Hematopoietic multipotent progenitor cell (in vitro differentiated cells): ENCODE data around the gene RSPO1. TPM values are rescaled to one million over a fixed set of nuclear protein-coding genes. Genes with fewer than 3 reads are reported as not detected.

Source experiments
- DNase-seq, 3 donors: peaks; one replicate each; pipeline ENCODE4 v3.0.0-alpha.2; 2011 to 2015; ENCODE audit warnings: low read depth in 2 of 3, low spot score in 2 of 3
- total RNA-seq: library from RNA; depleted of rRNA; stranded (reverse); fragments of >200 nt; gene quantifications from one replicate; pipeline ENCODE4 v1.2.3, GENCODE V29; 2012

RSPO1 gene
- total RNA-seq, 1 donor: not detected

GRCh38 chr1:37657620-37658412 is 23.1 kb upstream of the RSPO1 start:
- DNase-seq: no peak

- no peak for DNase-seq
Measured at GRCh38 chr1:37656881-37657280, 22.2 kb upstream of the RSPO1 start.

DNA sequence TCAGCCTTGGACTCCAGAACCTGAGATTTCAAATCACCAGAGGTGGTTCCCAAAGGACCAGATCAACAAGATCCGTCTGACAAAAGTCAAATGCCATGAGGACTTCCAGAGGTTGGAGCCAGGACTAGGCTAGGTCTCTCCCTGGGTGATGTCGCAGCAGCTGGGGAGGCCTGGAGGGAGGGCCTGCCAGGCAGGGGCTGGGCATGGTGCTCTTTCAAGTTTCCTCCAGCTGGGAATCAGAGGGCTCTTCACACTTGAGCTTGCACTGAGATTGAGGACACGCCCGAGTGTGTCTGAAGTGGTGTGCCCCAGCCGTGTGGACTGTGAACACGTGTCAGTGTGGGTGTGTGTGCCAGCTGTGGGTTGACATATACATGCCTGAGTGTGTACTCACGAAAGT is 21.3 kb upstream of the RSPO1 start:
- no peak for DNase-seq

- DNase-seq: no peak
Measured at GRCh38 chr1:37655274-37655673, 20.6 kb upstream of the RSPO1 start.

DNA sequence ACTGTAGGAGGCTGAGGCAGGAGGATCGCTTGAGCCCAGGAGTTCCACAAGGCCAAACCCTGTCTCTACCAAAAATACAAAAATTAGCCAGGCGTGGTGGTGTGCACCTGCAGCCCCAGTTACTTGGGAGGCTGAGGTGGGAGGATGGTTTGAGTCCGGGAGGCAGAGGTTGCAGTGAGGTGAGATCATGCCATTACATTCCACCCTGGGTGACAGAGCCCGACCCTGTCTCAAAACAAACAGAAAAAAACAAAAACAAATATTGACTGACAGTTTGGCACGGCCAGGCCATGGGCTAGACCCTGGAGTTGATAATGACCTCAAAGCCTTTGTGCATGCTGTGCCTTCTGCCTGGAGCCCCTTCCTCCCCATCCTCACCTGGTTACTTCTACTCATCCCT is 19.2 kb upstream of the RSPO1 start:
- DNase-seq: no peak

DNA sequence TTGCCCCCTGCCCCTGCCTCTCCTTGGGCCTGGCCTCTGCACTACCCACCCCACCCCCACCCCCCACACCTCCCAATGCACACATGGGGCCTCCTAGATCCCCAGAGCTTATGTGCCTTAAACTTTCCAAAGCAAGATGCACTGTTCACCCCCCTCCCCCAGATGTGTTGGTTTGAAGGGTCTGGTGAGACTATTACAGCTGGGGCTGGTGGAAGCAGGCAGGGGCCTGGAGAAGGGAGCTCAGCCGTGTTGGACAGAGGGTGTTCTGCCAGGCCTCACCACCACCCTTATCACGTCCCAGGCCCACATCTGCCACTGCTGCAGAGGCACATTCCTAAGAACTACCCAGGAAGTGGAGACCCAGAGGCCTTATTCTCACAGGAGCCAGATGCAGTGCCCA is 18.3 kb upstream of the RSPO1 start:
- DNase-seq: no peak

DNA sequence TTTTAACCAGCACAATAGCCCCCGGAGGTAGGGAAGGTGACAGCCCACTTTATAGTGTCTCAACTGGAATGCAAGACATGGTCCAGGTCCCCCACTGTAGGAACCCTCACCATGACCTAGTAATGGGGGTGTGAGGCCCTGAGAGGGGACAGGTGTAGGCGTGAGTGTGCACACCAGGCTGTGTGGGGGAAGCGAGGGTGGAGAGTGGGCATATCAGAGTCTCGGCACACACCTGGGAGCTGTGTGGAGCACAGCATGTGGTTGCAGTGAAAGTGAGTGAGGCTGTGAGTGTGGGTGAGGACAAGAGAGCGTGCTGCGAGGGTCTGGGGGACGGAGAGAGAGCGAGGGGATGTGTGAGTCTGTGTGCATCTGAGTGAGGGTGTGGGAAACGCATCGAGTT is 17.1 kb upstream of the RSPO1 start:
- DNase-seq: no peak

DNA sequence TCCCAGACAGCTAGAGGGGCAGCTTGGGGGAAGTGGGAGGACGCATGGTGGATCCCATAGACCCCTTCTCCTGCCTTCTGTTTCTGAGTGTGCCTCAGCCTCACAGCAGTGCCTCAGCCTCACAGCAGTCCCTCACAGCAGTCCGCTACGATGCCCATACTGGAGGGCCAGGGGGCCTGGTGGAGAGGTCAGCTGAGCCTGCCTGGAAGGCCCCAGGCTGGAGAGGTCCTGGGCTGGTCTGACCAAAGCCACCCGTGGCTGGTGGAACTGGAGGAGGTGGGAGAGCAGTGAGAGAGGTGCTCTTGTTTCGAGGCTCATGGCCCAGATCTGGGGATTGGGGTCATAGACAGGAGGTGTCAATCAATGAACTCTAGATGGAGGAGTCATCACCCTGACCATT is 16.0 kb upstream of the RSPO1 start:
- DNase-seq: no peak

- DNase-seq: no peak
Measured at GRCh38 chr1:37650173-37650572, 15.5 kb upstream of the RSPO1 start.

- no peak for DNase-seq
Measured at GRCh38 chr1:37647281-37647680, 12.6 kb upstream of the RSPO1 start.

GRCh38 chr1:37641059-37641458 is 6.4 kb upstream of the RSPO1 start:
- no peak for DNase-seq

DNA sequence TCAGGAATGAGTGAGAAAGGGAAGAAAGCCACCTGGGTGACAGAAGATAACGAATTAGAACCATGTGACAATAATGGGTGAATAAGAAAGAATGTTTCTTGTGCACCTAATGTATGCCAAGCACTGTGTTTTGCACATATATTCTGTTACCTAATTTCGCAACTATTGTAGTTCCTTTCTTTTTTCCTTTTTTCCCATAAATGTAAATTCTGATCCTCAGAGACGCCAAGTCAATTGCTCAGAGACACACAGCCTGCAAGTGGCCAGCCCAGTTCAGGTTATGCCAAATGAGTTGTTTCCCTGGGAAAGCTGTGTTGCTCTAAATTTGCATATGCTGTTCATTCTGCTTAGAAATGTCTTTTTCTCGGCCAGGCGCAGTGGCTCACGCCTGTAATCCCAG is 1.7 kb upstream of the RSPO1 start:
- DNase-seq: no peak

- no peak for DNase-seq
Measured at GRCh38 chr1:37634992-37635902, 555 bp upstream of the RSPO1 start.

DNA sequence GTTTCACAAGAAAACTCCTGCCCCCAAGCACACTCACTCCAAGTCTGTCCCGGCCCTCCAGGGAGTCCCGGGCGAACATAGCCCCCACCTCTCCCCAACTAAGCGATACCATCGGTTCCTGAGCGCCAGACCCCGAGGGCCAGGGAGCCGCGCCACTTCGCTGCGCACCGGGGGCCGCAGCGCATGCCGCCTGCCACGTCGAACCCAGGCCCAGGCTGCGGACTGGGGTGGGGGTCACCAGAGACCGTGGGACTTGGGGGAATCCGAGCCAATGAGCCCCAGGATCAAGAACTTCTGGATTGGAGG is 801 bp downstream of the RSPO1 start:
- no peak for DNase-seq

- no peak for DNase-seq
Measured at GRCh38 chr1:37633040-37633937, 1.4 kb downstream of the RSPO1 start.

DNA sequence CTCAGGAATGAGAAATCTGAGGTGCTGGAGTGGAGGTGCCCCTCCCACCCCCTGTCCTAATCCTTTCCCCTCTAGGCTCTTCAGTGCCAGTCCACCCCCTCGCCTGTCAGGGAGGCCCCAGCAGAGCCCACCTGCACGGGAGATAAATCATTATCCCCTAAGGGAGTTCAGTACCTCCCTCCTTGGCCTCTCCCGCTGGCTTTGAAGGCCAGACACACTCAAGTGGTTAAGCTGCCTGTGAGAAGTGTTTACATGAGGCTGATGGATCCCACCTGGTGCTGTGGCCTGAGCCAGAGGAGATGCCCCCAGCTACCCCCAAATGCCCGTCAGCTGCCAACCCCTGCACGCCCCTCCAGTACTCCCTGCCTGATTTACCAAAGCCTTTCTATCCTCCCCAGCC is 3.7 kb downstream of the RSPO1 start:
- DNase-seq: no peak

DNA sequence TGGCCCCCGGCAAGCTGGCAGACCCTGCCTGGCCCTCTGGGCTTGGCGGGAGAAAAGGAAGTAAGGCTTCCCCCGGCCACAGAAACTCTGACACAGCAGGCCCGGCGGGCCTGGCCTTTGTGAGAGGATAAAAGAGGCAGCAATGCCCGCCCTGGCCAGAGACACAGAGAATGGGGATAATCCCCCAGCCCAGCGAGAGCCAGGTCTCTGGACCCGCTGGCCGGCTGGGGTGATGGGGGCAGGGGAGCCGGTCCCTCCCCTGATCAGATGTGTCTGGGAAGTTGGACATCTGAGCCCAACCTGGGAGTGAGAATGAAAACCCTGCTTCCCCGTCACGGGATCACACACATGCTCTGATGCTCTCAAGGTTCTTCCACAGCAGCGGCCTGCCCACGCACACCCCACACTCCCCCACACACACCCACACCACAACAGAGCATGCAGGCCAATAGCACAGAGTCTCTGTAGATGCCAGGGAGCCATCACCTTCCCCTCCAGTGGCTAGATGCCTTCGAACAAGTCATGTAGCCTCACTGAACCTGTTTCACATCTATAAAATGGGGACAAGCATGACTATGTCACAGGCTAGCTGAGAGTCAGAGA is 4.2 kb downstream of the RSPO1 start:
- DNase-seq: no peak

DNA sequence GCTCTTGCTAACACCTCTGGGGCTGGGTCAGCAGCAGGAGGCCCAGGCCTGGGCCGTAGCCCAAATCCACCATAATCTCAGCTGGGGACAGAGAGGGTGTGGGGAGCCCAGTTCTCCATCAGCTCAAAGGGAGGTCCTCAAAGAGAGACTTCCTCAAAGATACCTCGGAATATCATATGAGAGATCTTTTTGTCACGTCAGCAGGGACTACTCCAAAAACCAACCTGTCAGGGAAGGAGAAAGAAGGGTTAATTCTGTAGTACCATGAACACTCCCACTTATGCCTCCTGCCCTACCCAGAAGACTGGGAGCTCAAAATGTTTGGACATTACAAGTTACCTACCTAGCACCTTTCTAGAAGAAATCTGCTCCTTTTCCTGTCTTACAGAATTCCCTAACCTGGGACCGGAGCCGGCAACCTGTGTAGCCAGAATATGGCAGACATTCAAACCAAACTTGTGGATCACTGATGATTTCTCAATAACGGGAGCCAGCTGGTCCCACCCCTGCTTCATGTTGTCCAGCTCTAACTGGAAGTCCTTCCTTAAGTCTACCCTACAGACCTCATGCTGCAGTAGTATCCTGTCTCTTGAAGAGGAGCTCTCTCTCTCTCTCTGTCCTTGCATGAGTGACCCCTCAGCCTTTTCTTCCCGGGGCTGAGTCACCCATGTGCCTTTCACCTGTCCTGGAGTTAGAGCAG is 4.8 kb downstream of the RSPO1 start:
- DNase-seq: no peak

DNA sequence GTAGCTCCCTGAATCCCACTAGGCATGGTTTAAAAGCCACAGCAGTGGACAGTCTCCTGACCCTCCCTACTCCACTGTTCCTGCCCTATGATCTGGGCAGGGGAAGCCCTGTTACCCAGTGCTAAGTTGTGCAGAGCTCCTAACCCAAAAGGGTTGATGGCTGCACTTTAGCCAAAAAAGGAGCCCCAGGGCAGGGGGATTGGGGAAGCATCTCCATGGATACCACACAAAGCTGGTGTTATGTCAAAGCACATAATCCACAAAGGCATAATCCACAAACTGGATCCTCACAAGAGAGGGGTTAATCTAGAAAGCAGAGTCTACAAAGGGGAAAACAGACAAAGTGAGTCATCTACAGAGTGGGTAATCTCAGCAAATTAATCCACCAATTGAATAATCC is 5.7 kb downstream of the RSPO1 start:
- no peak for DNase-seq

DNA sequence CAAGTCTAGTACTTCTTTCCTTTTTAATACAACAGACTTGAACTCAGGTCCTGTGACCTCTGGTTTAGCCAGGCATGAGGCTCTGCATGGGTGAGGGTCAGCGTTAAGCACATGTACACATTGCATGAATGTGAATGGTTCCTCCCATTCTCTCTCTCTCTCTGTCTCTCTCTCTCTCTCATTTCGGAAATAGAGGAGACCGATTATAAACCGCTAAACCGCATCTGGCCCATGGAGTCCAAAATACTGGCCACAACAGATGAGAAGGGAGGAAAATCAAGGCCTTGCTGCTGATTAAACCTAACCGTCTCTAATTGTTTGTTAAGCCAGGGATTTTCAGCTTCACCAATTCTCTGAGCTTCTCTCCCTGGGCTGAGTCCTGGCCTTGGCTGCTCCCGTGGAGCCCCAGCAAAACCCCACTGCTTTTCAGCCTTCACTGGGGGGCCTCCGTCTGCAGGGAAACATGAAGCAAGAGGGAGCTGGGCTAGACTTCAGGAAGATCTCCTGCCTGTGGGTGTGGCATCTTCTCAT is 6.6 kb downstream of the RSPO1 start:
- no peak for DNase-seq
